ENCODE data around the gene GNAQ. TPM values are rescaled to one million over a fixed set of nuclear protein-coding genes. Genes with fewer than 3 reads are reported as not detected.

The GNAQ gene
- total RNA-seq, 1 experiment from 2014 or later, result 28.7 TPM

DNA sequence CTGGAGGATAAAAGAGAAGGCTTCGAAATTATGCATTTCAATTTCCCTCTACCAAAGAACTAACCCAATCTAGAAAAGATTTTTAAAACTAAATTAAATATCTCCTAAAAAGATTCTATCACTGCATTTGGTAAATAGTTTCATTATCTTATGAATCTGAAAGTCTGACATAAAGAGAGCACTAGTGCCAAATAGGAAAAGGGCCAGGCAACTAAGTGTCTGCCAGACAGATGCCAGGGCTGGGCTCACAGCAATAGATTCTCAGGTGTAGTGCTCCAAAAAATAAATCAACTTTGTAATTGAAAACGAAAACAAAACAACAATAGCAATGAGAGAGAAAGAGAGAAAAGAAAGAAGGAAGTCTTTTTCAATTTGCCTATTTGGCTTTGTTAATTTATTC lies 225.8 kb downstream of the GNAQ start:
- Histone ChIP-seq H3K4me1 (ENCODE audit: control insufficient read depth in 1 of 2, insufficient read depth in 2 of 2, low read length in 2 of 2) (peaks cover 0 to 7% of the 10 kb centered on the region in 2 experiments; a peak in 1 of 4 replicates), H3K27ac (ENCODE audit: low read depth, low read length) (no peak overlapping the region), H3K9ac (ENCODE audit: low read length) (no peak overlapping the region), H3K36me3 (ENCODE audit: control insufficient read depth in 1 of 2, insufficient read depth in 2 of 2, low read length in 2 of 2) (no peaks in the 10 kb centered on the region), H3K4me3 (replicated peaks in 1 of 2; ENCODE audit: low read depth in 1 of 2, low read length in 2 of 2) (no peak overlapping the region), H4K20me1 (ENCODE audit: insufficient read depth) (no peaks in the 10 kb centered on the region), H3K9me3 (ENCODE audit: control insufficient read depth in 1 of 2, insufficient read depth in 1 of 2, low read depth in 1 of 2, low read length in 2 of 2) (no peaks in the 10 kb centered on the region), H2AFZ (ENCODE audit: low read depth, low read length, poor library complexity, severe bottlenecking) (no peak overlapping the region), H3K27me3 (ENCODE audit: insufficient read depth, low read length) (no peaks in the 10 kb centered on the region), H3K9me2 (ENCODE audit: insufficient read depth) (no peaks in the 10 kb centered on the region), H3K4me2 (ENCODE audit: low read length) (no peak overlapping the region), H3K79me2 (ENCODE audit: insufficient read depth, low read length) (no peaks in the 10 kb centered on the region)
- ChIA-PET CTCF (no interaction called here), RAD21 (ENCODE audit: low non-redundant PET in 1 of 2, low total read pairs in 2 of 2, uncharacterized antibody in 2 of 2, unreplicated experiment in 2 of 2) (no interaction called here), POLR2A (no interaction called here)
- ATAC-seq (no peak), DNase-seq (ENCODE audit: low read depth, low spot score) (no peak)
- TF ChIP-seq SIN3A (IDR thresholded peaks at IDR 0.05; ENCODE audit: low read depth), result no peak
- intact Hi-C loops (cut with micrococcal nuclease), result no loop called here
- no TSS peak for BruUV-seq (replicated peaks)

DNA sequence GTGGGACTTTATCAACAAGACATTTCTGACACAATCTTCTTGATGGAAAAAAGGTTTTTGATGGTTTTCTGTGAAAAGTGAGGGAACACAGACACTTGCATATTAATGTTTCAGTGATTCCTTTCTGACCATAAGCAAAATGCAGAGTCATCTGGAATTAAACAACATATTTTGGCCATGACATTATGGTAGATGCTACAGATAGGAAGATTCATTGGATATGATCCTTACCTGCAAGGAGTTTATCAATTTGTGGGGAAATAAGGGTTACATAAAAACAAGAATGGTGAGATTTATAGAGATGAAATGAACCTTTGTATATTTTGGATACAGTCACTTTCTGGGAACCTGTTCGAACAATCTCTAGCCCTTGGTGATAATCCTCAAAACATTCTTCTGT lies 228.2 kb downstream of the GNAQ start:
- ChIA-PET POLR2A (no interaction called here), CTCF (no interaction called here), RAD21 (ENCODE audit: low non-redundant PET in 1 of 2, low total read pairs in 2 of 2, uncharacterized antibody in 2 of 2, unreplicated experiment in 2 of 2) (no interaction called here)
- DNase-seq (ENCODE audit: low read depth, low spot score) (no peak), ATAC-seq (no peak)
- Histone ChIP-seq H3K9me3 (ENCODE audit: control insufficient read depth in 1 of 2, insufficient read depth in 1 of 2, low read depth in 1 of 2, low read length in 2 of 2) (no peaks in the 10 kb centered on the region), H3K4me1 (ENCODE audit: control insufficient read depth in 1 of 2, insufficient read depth in 2 of 2, low read length in 2 of 2) (peaks cover 0 to 7% of the 10 kb centered on the region in 2 experiments; a peak in 1 of 4 replicates), H3K4me2 (ENCODE audit: low read length) (no peak overlapping the region), H3K36me3 (ENCODE audit: control insufficient read depth in 1 of 2, insufficient read depth in 2 of 2, low read length in 2 of 2) (no peaks in the 10 kb centered on the region), H3K27me3 (ENCODE audit: insufficient read depth, low read length) (no peaks in the 10 kb centered on the region), H2AFZ (ENCODE audit: low read depth, low read length, poor library complexity, severe bottlenecking) (no peak overlapping the region), H3K79me2 (ENCODE audit: insufficient read depth, low read length) (no peaks in the 10 kb centered on the region), H3K27ac (ENCODE audit: low read depth, low read length) (no peak overlapping the region), H4K20me1 (ENCODE audit: insufficient read depth) (no peaks in the 10 kb centered on the region), H3K4me3 (replicated peaks in 1 of 2; ENCODE audit: low read depth in 1 of 2, low read length in 2 of 2) (no peak overlapping the region), H3K9ac (ENCODE audit: low read length) (no peak overlapping the region), H3K9me2 (ENCODE audit: insufficient read depth) (no peaks in the 10 kb centered on the region)
- intact Hi-C loops (cut with micrococcal nuclease), result no loop called here
- no TSS peak for BruUV-seq (replicated peaks)
- TF ChIP-seq SRF (IDR thresholded peaks at IDR 0.05; ENCODE audit: low read depth) (no peak), CEBPB (IDR thresholded peaks at IDR 0.05; ENCODE audit: low read depth) (no peak), EZH2phosphoT487 (IDR thresholded peaks at IDR 0.05; ENCODE audit: borderline replicate concordance) (no peak), ELF1 (IDR thresholded peaks at IDR 0.05; ENCODE audit: borderline replicate concordance, low read depth) (no peak), JUND (IDR thresholded peaks at IDR 0.05) (no peak), SP1 (IDR thresholded peaks at IDR 0.05; ENCODE audit: low read depth) (no peak), POLR2AphosphoS5 (IDR thresholded peaks at IDR 0.05; ENCODE audit: low read depth, low read length) (no peak), POLR2A (IDR thresholded peaks at IDR 0.05; ENCODE audit: borderline replicate concordance, extremely low read depth, insufficient read depth, insufficient read length) (no peak), FOSL1 (IDR thresholded peaks at IDR 0.05; ENCODE audit: low read depth) (no peak), ZNF274 (IDR thresholded peaks at IDR 0.05; ENCODE audit: low read depth, low read length) (no peak), TCF7L2 (IDR thresholded peaks at IDR 0.05; ENCODE audit: borderline replicate concordance, extremely low read depth, insufficient read depth, insufficient read length) (no peak)
- TF ChIP-seq, protein P1, sequence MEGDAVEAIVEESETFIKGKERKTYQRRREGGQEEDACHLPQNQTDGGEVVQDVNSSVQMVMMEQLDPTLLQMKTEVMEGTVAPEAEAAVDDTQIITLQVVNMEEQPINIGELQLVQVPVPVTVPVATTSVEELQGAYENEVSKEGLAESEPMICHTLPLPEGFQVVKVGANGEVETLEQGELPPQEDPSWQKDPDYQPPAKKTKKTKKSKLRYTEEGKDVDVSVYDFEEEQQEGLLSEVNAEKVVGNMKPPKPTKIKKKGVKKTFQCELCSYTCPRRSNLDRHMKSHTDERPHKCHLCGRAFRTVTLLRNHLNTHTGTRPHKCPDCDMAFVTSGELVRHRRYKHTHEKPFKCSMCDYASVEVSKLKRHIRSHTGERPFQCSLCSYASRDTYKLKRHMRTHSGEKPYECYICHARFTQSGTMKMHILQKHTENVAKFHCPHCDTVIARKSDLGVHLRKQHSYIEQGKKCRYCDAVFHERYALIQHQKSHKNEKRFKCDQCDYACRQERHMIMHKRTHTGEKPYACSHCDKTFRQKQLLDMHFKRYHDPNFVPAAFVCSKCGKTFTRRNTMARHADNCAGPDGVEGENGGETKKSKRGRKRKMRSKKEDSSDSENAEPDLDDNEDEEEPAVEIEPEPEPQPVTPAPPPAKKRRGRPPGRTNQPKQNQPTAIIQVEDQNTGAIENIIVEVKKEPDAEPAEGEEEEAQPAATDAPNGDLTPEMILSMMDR (IDR thresholded peaks at IDR 0.05 in 2 of 3, conservative IDR thresholded peaks at IDR 0.05 in 1 of 3; ENCODE audit: borderline replicate concordance in 1 of 3, insufficient read depth in 1 of 3, low read depth in 2 of 3, low read length in 2 of 3), result no peak
- TF ChIP-seq, protein P2, sequence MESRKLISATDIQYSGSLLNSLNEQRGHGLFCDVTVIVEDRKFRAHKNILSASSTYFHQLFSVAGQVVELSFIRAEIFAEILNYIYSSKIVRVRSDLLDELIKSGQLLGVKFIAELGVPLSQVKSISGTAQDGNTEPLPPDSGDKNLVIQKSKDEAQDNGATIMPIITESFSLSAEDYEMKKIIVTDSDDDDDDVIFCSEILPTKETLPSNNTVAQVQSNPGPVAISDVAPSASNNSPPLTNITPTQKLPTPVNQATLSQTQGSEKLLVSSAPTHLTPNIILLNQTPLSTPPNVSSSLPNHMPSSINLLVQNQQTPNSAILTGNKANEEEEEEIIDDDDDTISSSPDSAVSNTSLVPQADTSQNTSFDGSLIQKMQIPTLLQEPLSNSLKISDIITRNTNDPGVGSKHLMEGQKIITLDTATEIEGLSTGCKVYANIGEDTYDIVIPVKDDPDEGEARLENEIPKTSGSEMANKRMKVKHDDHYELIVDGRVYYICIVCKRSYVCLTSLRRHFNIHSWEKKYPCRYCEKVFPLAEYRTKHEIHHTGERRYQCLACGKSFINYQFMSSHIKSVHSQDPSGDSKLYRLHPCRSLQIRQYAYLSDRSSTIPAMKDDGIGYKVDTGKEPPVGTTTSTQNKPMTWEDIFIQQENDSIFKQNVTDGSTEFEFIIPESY (IDR thresholded peaks at IDR 0.05; ENCODE audit: extremely low read depth, insufficient replicate concordance, low read length), result no peak
- TF ChIP-seq, protein P3, sequence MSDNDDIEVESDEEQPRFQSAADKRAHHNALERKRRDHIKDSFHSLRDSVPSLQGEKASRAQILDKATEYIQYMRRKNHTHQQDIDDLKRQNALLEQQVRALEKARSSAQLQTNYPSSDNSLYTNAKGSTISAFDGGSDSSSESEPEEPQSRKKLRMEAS (IDR thresholded peaks at IDR 0.05), result no peak
